Aorta (tissue), 5 donors: ENCODE results near the gene P2RY11. TPM values are rescaled to one million over a fixed set of nuclear protein-coding genes. Genes with fewer than 3 reads are reported as not detected.

Source experiments
- ATAC-seq: fragments of 200-7000 bp; cut with Tn5 transposase; one replicate; pipeline ENCODE4 v1.9.1; 2022; ENCODE audit warnings: moderate library complexity; ENCODE audit not compliant: low FRiP score
- DNase-seq, 2 donors: peaks; one replicate each; pipeline ENCODE4 v3.0.0-alpha.2; 2020
- H3K27ac ChIP-seq, 2 donors: one replicate each; pipeline ENCODE4 v1.5.1; 2013; ENCODE audit warnings: low read length in 2 of 2, mild to moderate bottlenecking in 2 of 2, moderate library complexity in 2 of 2, control low read depth in 1 of 2, inconsistent platforms in 1 of 2, low read depth in 1 of 2
- H3K27me3 ChIP-seq, 2 donors: one replicate each; pipeline ENCODE4 v1.6.1; 2013; ENCODE audit warnings: control low read depth in 1 of 2, low read length in 1 of 2, mild to moderate bottlenecking in 1 of 2, moderate library complexity in 1 of 2; ENCODE audit not compliant: insufficient read depth in 2 of 2, control insufficient read depth in 1 of 2
- H3K36me3 ChIP-seq, 2 donors: one replicate each; pipeline ENCODE4 v1.6.1; 2013; ENCODE audit warnings: control low read depth in 1 of 2, low read length in 1 of 2, mild to moderate bottlenecking in 1 of 2; ENCODE audit not compliant: insufficient read depth in 2 of 2, control insufficient read depth in 1 of 2
- H3K4me1 ChIP-seq, 2 donors: one replicate each; pipeline ENCODE4 v1.6.1; 2013; ENCODE audit warnings: low read length in 2 of 2, control low read depth in 1 of 2, mild to moderate bottlenecking in 1 of 2, moderate library complexity in 1 of 2; ENCODE audit not compliant: insufficient read depth in 2 of 2, control insufficient read depth in 1 of 2
- H3K4me3 ChIP-seq, 2 donors: one replicate each; pipeline ENCODE4 v1.5.1; 2013; ENCODE audit warnings: low read length in 2 of 2, control low read depth in 1 of 2, mild to moderate bottlenecking in 1 of 2
- H3K9me3 ChIP-seq: one replicate; pipeline ENCODE4 v1.6.1; 2013; ENCODE audit warnings: mild to moderate bottlenecking, low read length; ENCODE audit not compliant: control insufficient read depth
- WGBS, 2 donors: extraction: QIAGEN DNeasy Blood & Tissue Kit; methylation state at CpG; one replicate each; pipeline ENCODE4 v1.1.7; 2013; 5-methylcytosine and 5-hydroxymethylcytosine counted together
- intact Hi-C, 2 donors: fragments of 100-400 bp; cut with DNase I; formaldehyde crosslinking; loops; one replicate each; pipeline versions ENCODE4 v1.14.2 to v1.15.0; 2022
- polyA plus RNA-seq, 2 donors: library from polyadenylated mRNA; stranded (reverse); fragments of 200-250 nt; gene quantifications; one replicate each; pipeline ENCODE4 v1.2.3, GENCODE V29; 2013
- total RNA-seq, 2 donors: library from RNA; stranded (reverse); fragmentation: NEBNext Ultra II Directional; extraction: Animal tissue kit (Norgen Biotek cat#: 25700); gene quantifications; one replicate each; pipeline ENCODE4 v1.2.1, GENCODE V29; 2021
- donor health status: healthy with polysubstance abuse.
- donor health status: Bipolar disorder and iron deficiency.
- donor health status: DM: no; HTN: no; CAD: no.
- donor health status: DM: no; HTN: no; CAD: no.
- donor health status: DM: yes; HTN: yes; CAD: no.

The P2RY11 gene
- total and polyA plus RNA-seq, 4 donors, result 5.3 to 16.0 (median 10.1) TPM

GRCh38 chr19:10091370-10091687, 20.2 kb upstream of the P2RY11 start:
- ATAC-seq (no peak), DNase-seq (no peak)
- no peaks in the 10 kb centered on the region for H3K9me3 ChIP-seq
- no peaks in the 10 kb centered on the region for H3K27me3 ChIP-seq
- WGBS, 2 donors, result 91 to 93% methylated on average over 12 to 17 of the region's 17 CpGs
- intact Hi-C loops, result no loop called here
- H3K4me3 ChIP-seq, result no peak overlapping the region
- H3K27ac ChIP-seq, result no peak overlapping the region
- H3K36me3 ChIP-seq, result no peaks in the 10 kb centered on the region
- no peaks in the 10 kb centered on the region for H3K4me1 ChIP-seq

DNA sequence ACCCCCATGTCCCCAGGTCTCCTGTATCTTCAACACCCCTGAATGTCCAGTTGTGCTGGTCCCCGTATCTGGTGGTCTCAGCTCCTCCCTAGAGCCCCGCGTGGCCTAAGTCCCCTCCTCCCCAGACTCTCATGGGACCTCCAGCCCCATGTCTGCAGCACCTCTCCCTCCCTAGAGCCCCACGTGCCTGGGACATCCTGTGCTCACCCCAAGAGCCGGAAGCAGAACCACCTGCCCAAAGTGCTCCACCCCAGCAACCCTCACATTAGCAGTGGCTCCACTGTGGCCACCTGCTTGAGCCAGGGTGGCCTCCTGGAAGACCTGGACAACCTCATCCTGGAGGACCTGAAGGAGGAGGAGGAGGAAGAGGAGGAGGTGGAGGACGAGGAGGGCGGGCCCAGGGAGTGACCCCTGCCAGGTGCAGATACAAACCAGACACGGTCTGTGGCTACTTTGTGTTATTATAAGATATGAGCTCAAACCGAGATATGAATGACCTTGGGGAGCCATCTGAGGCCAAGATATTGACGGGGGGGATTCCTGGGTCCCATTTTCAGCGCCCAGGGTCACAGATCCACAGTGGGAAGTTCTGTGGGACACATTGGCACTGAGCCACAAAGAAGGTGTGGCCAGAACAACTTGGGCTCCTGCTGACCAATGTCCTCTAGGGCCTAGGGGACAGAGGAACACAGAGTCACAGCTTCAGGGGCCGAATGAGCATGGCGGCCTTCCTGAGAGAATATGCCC, 19.4 kb upstream of the P2RY11 start:
- WGBS, 2 donors, result 73 to 79% methylated on average over 13 of the region's 13 CpGs
- intact Hi-C loops, result no loop called here
- Histone ChIP-seq H3K27ac (no peak overlapping the region), H3K27me3 (no peaks in the 10 kb centered on the region), H3K36me3 (no peaks in the 10 kb centered on the region), H3K4me3 (no peak overlapping the region), H3K9me3 (no peaks in the 10 kb centered on the region), H3K4me1 (no peaks in the 10 kb centered on the region)
- ATAC-seq (no peak), DNase-seq (no peak)

DNA sequence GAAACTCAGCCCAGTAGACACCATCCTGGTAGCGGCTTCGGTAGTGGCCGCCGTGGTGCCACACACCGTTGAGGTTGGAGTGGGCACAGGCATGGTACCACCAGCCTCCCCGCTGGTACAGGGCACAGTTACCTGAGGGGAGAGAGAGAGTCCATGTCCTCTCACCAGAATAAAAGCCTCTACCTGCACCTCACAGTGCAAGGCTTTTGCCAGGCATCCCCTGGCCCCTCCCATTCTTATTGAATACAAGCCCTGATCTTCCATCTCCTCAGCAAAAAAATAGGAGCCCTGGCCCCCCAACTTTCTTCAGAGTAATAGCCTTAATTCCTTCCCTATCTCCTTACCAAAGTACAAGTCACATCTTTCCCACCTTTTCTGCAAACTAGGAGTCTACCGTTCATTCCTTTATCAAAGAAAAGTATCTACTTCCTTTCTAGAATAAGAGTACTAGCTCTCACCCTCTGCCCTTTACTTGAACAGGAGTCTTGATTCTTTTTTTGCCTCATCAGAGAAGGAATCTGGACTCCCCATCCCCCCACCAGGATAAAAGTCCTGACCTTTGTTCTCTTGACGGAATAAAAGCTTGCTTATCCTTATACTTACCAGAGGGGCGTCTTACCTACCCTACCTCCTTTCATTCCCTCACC, 18.7 kb upstream of the P2RY11 start:
- 92 to 93% methylated on average over 9 of the region's 9 CpGs for WGBS, 2 donors
- no peaks in the 10 kb centered on the region for H3K36me3 ChIP-seq
- DNase-seq (no peak), ATAC-seq (no peak)
- no peaks in the 10 kb centered on the region for H3K27me3 ChIP-seq
- no peaks in the 10 kb centered on the region for H3K9me3 ChIP-seq
- intact Hi-C loops, result no loop called here
- H3K4me1 ChIP-seq, result no peaks in the 10 kb centered on the region
- H3K4me3 ChIP-seq, result no peak overlapping the region
- H3K27ac ChIP-seq, result no peak overlapping the region

DNA sequence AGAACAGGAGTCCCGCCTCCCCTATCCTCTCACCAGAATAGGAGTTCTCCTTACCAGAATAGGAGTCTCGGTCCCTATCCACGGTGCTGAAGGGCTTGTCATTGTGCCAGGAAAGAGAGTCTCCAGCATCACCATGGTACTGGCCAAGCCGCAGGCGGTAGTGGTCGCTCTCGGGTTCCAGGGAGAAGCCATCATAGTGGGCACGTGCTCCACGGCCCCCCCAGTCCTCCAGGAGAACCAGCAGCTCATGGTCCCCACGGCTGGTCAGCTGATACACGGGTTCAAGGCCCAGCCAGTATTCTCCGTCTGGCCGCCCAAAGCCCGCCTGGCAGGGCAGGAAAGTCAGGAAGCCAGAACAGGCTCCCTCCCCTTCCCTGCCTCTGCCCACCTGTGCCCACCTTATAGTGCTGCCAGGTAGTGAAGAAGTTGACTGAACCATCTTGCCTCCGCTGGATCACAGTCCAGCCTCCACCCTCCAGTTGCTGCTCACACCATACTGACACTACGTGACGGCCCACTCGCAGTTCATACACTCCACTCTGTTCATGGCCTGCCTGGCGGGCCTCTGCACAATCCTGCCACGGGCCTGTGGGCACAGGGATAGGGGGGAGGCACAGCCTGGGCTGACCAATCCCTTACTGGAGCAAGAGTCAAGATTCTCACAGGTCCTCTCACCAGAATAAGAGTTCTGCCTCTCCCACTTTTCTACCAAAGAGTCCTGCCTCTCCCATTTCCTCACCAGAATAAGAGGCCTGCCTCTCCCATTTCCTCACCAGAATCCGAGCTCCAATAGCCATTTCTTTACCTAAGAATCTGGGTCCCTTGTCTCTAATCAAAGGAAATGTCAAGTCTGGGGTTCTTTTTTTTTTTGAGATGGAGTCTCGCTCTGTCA, 18.0 kb upstream of the P2RY11 start:
- intact Hi-C loops, result no loop called here
- Histone ChIP-seq H3K27me3 (no peaks in the 10 kb centered on the region), H3K9me3 (no peaks in the 10 kb centered on the region), H3K36me3 (no peaks in the 10 kb centered on the region), H3K4me3 (no peak overlapping the region), H3K4me1 (no peaks in the 10 kb centered on the region), H3K27ac (no peak overlapping the region)
- ATAC-seq (no peak), DNase-seq (no peak)
- 85 to 87% methylated on average over 22 of the region's 22 CpGs for WGBS, 2 donors

- Histone ChIP-seq H3K36me3 (no peaks in the 10 kb centered on the region), H3K27me3 (no peaks in the 10 kb centered on the region), H3K9me3 (no peaks in the 10 kb centered on the region), H3K4me3 (no peak overlapping the region), H3K4me1 (no peaks in the 10 kb centered on the region), H3K27ac (no peak overlapping the region)
- ATAC-seq, result no peak
- WGBS, 2 donors, result 6 to 16% methylated on average over 7 of the region's 7 CpGs
- intact Hi-C loops, result no loop called here
- DNase-seq, result no peak
Measured at GRCh38 chr19:10095622-10095947, 15.9 kb upstream of the P2RY11 start.

- Histone ChIP-seq H3K4me3 (no peak overlapping the region), H3K27ac (peak overlapping the region in 1 of 2 donors; percentile 9), H3K27me3 (no peaks in the 10 kb centered on the region), H3K36me3 (no peaks in the 10 kb centered on the region), H3K4me1 (no peaks in the 10 kb centered on the region), H3K9me3 (no peaks in the 10 kb centered on the region)
- 1 to 2% methylated on average over 88 to 97 of the region's 97 CpGs for WGBS, 2 donors
- DNase-seq, result peak; percentile 92 to 96
- intact Hi-C loops, result no loop called here
- ATAC-seq, result peak; percentile 93
Measured at GRCh38 chr19:10095948-10096614, 15.4 kb upstream of the P2RY11 start.

- intact Hi-C loops, result no loop called here
- Histone ChIP-seq H3K27me3 (no peaks in the 10 kb centered on the region), H3K36me3 (no peaks in the 10 kb centered on the region), H3K27ac (no peak overlapping the region), H3K4me3 (no peak overlapping the region), H3K9me3 (no peaks in the 10 kb centered on the region), H3K4me1 (no peaks in the 10 kb centered on the region)
- DNase-seq (peak in 1 of 2 donors; percentile 72), ATAC-seq (peak; percentile 3)
- 23 to 27% methylated on average over 26 of the region's 26 CpGs for WGBS, 2 donors
Measured at GRCh38 chr19:10096615-10096963, 14.9 kb upstream of the P2RY11 start.

DNA sequence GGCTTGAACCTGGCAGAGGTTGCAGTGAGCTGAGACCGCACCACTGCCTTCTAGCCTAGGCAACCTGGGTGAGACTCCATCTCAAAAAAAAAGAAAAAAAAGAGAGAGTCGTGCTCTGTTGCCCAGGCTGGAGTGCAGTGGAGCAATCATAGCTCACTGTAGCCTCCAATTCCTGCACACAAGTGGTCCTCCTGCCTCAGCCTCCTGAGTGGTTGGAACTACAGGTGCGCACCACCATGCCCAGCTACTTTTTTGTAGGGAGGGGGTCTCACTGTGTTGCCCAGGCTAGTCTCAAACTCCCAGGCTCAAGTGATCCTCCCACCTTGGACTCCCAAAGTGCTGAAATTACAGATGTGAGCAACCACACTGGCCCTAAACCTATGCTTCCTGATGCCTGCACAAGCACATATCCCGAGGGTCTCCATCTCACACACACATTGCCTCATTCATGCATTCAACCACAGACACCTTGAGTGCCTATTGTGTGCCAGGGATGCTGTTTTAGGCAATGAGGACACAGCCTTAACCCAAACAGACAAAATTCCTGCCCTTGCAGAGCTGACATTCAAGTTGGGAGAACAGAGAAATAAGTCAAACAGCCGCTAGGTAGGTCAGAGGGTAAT, 11.2 kb upstream of the P2RY11 start:
- Histone ChIP-seq H3K27ac (no peak overlapping the region), H3K27me3 (no peaks in the 10 kb centered on the region), H3K9me3 (no peaks in the 10 kb centered on the region), H3K4me1 (no peaks in the 10 kb centered on the region), H3K36me3 (no peaks in the 10 kb centered on the region), H3K4me3 (no peak overlapping the region)
- intact Hi-C loops, result no loop called here
- ATAC-seq (no peak), DNase-seq (no peak)
- WGBS, 2 donors, result 82 to 86% methylated on average over 5 of the region's 5 CpGs
